Osteoblast (primary cell): ENCODE results near the gene SLC12A5. TPM values are rescaled to one million over a fixed set of nuclear protein-coding genes. Genes with fewer than 3 reads are reported as not detected.

Source experiments
- DNase-seq: peaks from one replicate; pipeline ENCODE4 v3.0.0; 2011; ENCODE audit warnings: low spot score, mixed read lengths; ENCODE audit not compliant: insufficient read length; ENCODE audit errors: missing footprints
- H2AFZ ChIP-seq: 2 replicates; pipeline ENCODE4 v1.6.0; 2011; ENCODE audit warnings: mild to moderate bottlenecking, low read length
- H3K27ac ChIP-seq: 2 replicates; pipeline ENCODE4 v1.5.1; 2011; ENCODE audit warnings: mild to moderate bottlenecking, low read depth, low read length, moderate library complexity
- H3K27me3 ChIP-seq: 2 replicates; pipeline ENCODE4 v1.6.0; 2012; ENCODE audit warnings: mild to moderate bottlenecking, control low read depth, inconsistent platforms, low read length, moderate library complexity; ENCODE audit not compliant: insufficient read depth
- H3K36me3 ChIP-seq: 2 replicates; pipeline ENCODE4 v1.5.1; 2011; ENCODE audit warnings: mild to moderate bottlenecking, low read length, control low read depth, moderate library complexity; ENCODE audit not compliant: insufficient read depth
- H3K4me1 ChIP-seq: 2 replicates; pipeline ENCODE4 v1.5.1; 2011; ENCODE audit warnings: mild to moderate bottlenecking, low read length, control low read depth, moderate library complexity; ENCODE audit not compliant: insufficient read depth
- H3K4me2 ChIP-seq: 2 replicates; pipeline ENCODE4 v1.6.0; 2011; ENCODE audit warnings: mild to moderate bottlenecking, low read length; ENCODE audit not compliant: insufficient read depth
- H3K4me3 ChIP-seq: fragments of 200-600 bp; sonication (generic); 3 replicates; pipeline ENCODE4 v1.5.1; 2012; ENCODE audit warnings: mild to moderate bottlenecking, low read length, inconsistent platforms; ENCODE audit not compliant: insufficient read depth
- H3K79me2 ChIP-seq: 2 replicates; pipeline ENCODE4 v1.6.0; 2012; ENCODE audit warnings: mild to moderate bottlenecking, low read length, control low read depth, inconsistent platforms; ENCODE audit not compliant: insufficient read depth
- H3K9me3 ChIP-seq: 2 replicates; pipeline ENCODE4 v1.5.1; 2011; ENCODE audit warnings: low read depth, low read length, control low read depth
- H4K20me1 ChIP-seq: 2 replicates; pipeline ENCODE4 v1.6.0; 2012; ENCODE audit warnings: mild to moderate bottlenecking, low read length, control low read depth; ENCODE audit not compliant: insufficient read depth
- total RNA-seq: library from RNA; depleted of rRNA; stranded (reverse); fragments of >200 nt; gene quantifications from 2 replicates; pipeline ENCODE4 v1.2.3, GENCODE V29; 2012
- TF ChIP-seq, protein P1 (sequence below): IDR thresholded peaks from 2 replicates; pipeline ENCODE4 v1.5.1; 2011; ENCODE audit warnings: mild to moderate bottlenecking, low read depth, low read length, moderate library complexity; ENCODE audit errors: extremely low read depth

The SLC12A5 gene
- total RNA-seq, 1 donor, result under 0.01 TPM

DNA sequence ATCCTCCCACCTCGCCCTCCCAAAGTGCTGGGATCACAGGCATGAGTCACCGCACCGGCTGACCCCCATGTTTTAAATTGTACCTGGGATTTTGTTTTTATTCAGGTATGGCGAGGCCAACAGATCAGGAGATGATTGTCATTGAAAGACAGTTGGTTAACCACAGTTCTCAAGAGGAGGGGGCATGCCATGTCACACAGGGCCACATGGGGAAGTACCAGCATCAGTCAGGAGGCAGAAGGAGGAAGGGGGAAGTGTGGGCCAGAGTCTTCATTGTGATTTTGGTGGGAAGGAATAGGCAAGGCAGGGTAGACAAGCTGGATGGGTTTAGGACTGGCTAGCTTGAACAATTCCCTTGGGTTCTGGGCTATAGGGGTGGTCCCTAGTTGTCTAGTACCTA, 30.3 kb upstream of the SLC12A5 start:
- Histone ChIP-seq H2AFZ (no peak overlapping the region), H3K36me3 (no peaks in the 10 kb centered on the region), H3K9me3 (no peaks in the 10 kb centered on the region), H3K4me1 (peaks cover 1% of the 10 kb centered on the region), H4K20me1 (no peaks in the 10 kb centered on the region), H3K4me2 (no peak overlapping the region), H3K27me3 (peaks cover 28% of the 10 kb centered on the region), H3K4me3 (no peak overlapping the region), H3K79me2 (no peaks in the 10 kb centered on the region), H3K27ac (no peak overlapping the region)
- DNase-seq, result no peak
- TF ChIP-seq, protein P1, sequence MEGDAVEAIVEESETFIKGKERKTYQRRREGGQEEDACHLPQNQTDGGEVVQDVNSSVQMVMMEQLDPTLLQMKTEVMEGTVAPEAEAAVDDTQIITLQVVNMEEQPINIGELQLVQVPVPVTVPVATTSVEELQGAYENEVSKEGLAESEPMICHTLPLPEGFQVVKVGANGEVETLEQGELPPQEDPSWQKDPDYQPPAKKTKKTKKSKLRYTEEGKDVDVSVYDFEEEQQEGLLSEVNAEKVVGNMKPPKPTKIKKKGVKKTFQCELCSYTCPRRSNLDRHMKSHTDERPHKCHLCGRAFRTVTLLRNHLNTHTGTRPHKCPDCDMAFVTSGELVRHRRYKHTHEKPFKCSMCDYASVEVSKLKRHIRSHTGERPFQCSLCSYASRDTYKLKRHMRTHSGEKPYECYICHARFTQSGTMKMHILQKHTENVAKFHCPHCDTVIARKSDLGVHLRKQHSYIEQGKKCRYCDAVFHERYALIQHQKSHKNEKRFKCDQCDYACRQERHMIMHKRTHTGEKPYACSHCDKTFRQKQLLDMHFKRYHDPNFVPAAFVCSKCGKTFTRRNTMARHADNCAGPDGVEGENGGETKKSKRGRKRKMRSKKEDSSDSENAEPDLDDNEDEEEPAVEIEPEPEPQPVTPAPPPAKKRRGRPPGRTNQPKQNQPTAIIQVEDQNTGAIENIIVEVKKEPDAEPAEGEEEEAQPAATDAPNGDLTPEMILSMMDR, result no peak

DNA sequence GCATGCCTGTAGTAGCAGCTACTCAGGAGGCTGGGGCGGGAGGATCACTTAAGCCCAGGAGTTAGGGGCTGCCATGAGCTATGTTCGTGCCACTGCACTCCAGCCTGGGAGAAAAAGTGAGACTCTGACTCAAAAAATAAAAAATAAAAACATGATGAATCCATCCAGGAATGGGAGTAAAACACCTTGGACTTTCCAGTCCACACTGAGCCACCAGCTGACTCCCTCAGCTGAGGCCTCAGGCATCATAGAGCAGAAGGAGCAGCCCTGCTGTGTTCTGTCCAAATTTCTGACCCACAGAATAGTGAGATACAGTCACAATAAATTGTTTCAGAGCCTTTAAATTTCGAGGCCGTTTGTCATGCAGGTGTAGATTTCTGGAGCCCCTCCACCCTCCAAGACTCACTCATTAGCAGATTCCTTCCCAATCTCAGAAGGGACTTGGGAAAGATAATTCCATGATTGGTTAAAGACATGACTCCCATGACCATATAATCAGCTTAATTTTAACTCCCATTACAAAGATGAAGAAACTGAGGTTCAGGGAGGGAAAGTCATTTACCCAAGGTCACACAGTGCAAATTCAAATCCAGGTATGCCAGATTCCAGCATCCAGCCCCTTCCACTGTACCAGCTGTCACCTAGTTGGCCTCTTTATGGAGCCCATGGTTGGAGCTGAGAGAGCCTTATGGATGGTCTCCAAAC, 29.3 kb upstream of the SLC12A5 start:
- Histone ChIP-seq H3K27me3 (peaks cover 32% of the 10 kb centered on the region), H3K4me2 (no peak overlapping the region)
- DNase-seq, result no peak

DNA sequence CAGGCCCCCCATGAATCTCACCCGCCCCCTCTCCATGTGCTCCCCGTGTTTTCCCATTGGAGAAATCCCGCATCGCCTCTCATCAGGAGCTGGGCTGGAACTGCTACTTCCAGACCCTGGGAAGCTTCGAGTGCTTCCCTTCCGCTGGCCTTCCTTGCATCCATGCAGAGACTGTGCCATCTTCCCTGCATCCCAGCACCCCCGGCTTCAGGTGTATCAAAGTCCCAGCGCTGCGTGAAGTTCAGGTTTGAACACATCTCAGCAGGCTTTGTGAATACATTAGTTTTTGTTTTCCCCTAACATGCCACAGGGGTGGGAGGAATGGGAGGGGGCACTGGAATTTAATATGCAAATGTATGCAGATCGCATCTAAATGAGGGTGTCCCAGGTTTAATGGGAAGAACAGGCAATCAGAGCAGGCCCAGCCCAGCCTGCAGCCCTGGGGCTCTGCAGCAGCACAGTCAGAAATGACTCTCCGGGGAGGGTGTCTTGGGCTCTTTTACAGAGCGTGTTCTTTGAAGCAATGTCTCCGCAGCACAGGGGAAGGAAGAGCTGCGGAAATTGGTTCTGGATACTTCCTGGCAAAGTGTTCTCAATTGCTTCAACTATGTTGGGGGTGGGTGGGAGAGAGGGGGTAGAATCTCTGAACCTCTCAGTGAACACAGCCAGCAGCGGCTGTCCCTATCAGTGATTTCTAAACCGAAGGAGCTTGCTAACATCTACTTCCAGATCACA, 28.6 kb upstream of the SLC12A5 start:
- Histone ChIP-seq H4K20me1 (no peaks in the 10 kb centered on the region), H2AFZ (no peak overlapping the region), H3K4me2 (no peak overlapping the region), H3K4me3 (no peak overlapping the region), H3K4me1 (no peaks in the 10 kb centered on the region), H3K36me3 (no peaks in the 10 kb centered on the region), H3K27ac (no peak overlapping the region), H3K79me2 (no peaks in the 10 kb centered on the region), H3K9me3 (no peaks in the 10 kb centered on the region), H3K27me3 (peaks cover 32% of the 10 kb centered on the region)
- TF ChIP-seq, protein P1, result no peak
- DNase-seq, result no peak

More for the DNA sequence above, 29.3 kb upstream of the SLC12A5 start:
- Histone ChIP-seq H3K4me3 (no peak overlapping the region), H3K9me3 (no peaks in the 10 kb centered on the region), H3K4me1 (no peaks in the 10 kb centered on the region), H3K36me3 (no peaks in the 10 kb centered on the region), H3K27ac (no peak overlapping the region), H2AFZ (no peak overlapping the region), H3K79me2 (no peaks in the 10 kb centered on the region), H4K20me1 (no peaks in the 10 kb centered on the region)
- TF ChIP-seq, protein P1, result no peak

DNA sequence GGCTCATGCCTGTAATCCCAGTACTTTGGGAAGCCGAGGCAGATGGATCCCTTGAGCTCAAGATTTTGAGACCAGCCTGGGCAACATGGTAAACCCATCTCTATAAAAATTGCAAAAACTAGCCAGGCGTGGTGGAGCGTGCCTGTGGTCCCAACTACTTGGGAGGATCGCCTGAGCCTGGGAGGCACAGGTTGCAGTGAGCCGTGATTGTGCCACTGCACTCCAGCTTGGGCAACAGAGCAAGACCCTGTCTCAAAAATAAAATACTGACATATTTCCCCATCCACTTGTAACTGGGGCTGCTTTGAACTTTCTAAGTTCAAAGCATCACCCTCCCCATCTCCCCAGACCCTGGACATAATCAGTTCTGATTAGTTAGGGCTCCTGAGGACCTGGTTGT, 27.5 kb upstream of the SLC12A5 start:
- no peaks in the 10 kb centered on the region for H3K4me1 ChIP-seq
- TF ChIP-seq, protein P1, result no peak
- H3K27ac ChIP-seq, result no peak overlapping the region
- H3K27me3 ChIP-seq, result peaks cover 32% of the 10 kb centered on the region
- no peaks in the 10 kb centered on the region for H3K79me2 ChIP-seq
- DNase-seq, result no peak
- H3K4me2 ChIP-seq, result no peak overlapping the region
- no peaks in the 10 kb centered on the region for H4K20me1 ChIP-seq
- no peak overlapping the region for H2AFZ ChIP-seq
- no peaks in the 10 kb centered on the region for H3K9me3 ChIP-seq
- H3K36me3 ChIP-seq, result no peaks in the 10 kb centered on the region
- H3K4me3 ChIP-seq, result no peak overlapping the region
